K562 (cell line): ENCODE results near the gene USP20. TPM values are rescaled to one million over a fixed set of nuclear protein-coding genes. Genes with fewer than 3 reads are reported as not detected.

Experiments used
- CHD7 ChIP-seq: fragments of 200-600 bp; sonication (generic); IDR thresholded peaks from one replicate; pipeline ENCODE4 v1.6.1; 2012; ENCODE audit warnings: mild to moderate bottlenecking, low read depth, low read length, inconsistent platforms
- FOXP1 ChIP-seq: sonication (generic); formaldehyde crosslinking; IDR thresholded peaks from 2 replicates; pipeline ENCODE4 v1.8.0; 2022; ENCODE audit warnings: mild to moderate bottlenecking, missing genetic modification reagents
- RBM39 ChIP-seq: fragments of 200-400 bp; formaldehyde crosslinking; optimal IDR thresholded peaks from 2 replicates; pipeline ENCODE3; 2018; ENCODE audit warnings: low read depth, low read length
- XRCC3 ChIP-seq: fragments of 450-650 bp; IDR thresholded peaks from 2 replicates; pipeline ENCODE4 v1.6.1; 2017; ENCODE audit warnings: mild to moderate bottlenecking, moderate library complexity
- ZNF316 ChIP-seq: fragments of 450-650 bp; IDR thresholded peaks from 2 replicates; pipeline ENCODE4 v1.6.1; 2016
- ZNF318 ChIP-seq, 2 experiments: fragments of 450-650 bp; IDR thresholded peaks; 2 replicates each; pipeline ENCODE4 v1.6.1; 2016; ENCODE audit warnings: mild to moderate bottlenecking in 2 of 2, borderline replicate concordance in 1 of 2, low read depth in 1 of 2, moderate library complexity in 1 of 2
- polyA plus RNA-seq, 8 experiments: library from polyadenylated mRNA; depleted of rRNA in 4 of 8; stranded (reverse) in 5 of 8; unstranded in 3 of 8; fragments of >200 nt; fragmentation: Nextera tagmentation in 2 of 8; fragmentation: Illumina TruSeq in 1 of 8; extraction: Ambion mirVana in 2 of 8; extraction: Trizol in 1 of 8; gene quantifications; 2 replicates each; pipeline versions ENCODE4 v1.2.1 to v1.2.3, GENCODE V29; 2011 to 2014; ENCODE audit warnings: inconsistent platforms in 1 of 8, missing spikeins in 1 of 8
- total RNA-seq, 7 experiments: library from RNA; depleted of rRNA in 6 of 7; stranded (reverse); fragments of >200 nt in 6 of 7; fragmentation: Illumina TruSeq in 2 of 7; extraction: Trizol in 2 of 7; gene quantifications; 2 replicates each; pipeline versions ENCODE4 v1.2.1 to v1.2.3, GENCODE V29; 2011 to 2021; ENCODE audit warnings: low replicate concordance in 1 of 7

USP20 gene
- total and polyA plus RNA-seq, 9 of the 15 experiments (the other 6 are each of a cell fraction or from before 2014, with no cell fraction given) = 1.9 to 136 (median 49.1) TPM

- TF ChIP-seq ZNF318 (IDR thresholded peaks at IDR 0.05; ENCODE audit: borderline replicate concordance in 1 of 2, low read depth in 1 of 2) (no peak), ZNF316 (no peak), FOXP1 (CRISPR knock-in tag) (no peak), XRCC3 (no peak), CHD7 (no peak), RBM39 (no peak)
Measured at GRCh38 chr9:129835128-129835859, at the start of gene USP20, which contains the start of gene C9orf78 (continued).
